BE2C (cell line): ENCODE measurements around the gene ZBTB16.

Experiments used
- DNase-seq: peaks from one replicate; pipeline ENCODE4 v3.0.0-alpha.2; 2020
- H3K27me3 ChIP-seq: fragments of 250-450 bp; sonication (Bioruptor Pico); 2 replicates; pipeline ENCODE4 v1.5.1; 2020; ENCODE audit warnings: mild to moderate bottlenecking
- H3K36me3 ChIP-seq: fragments of 250-450 bp; sonication (Bioruptor Pico); 2 replicates; pipeline ENCODE4 v1.5.1; 2020; ENCODE audit warnings: mild to moderate bottlenecking
- H3K4me1 ChIP-seq: fragments of 250-450 bp; sonication (Bioruptor Pico); 2 replicates; pipeline ENCODE4 v1.5.1; 2020
- H3K4me3 ChIP-seq: 2 replicates; pipeline ENCODE4 v1.5.1; 2011; ENCODE audit warnings: low read depth, low read length
- H3K9me3 ChIP-seq: fragments of 250-450 bp; sonication (Bioruptor Pico); 2 replicates; pipeline ENCODE4 v1.5.1; 2020
- CTCF ChIP-seq: IDR thresholded peaks from 2 replicates; pipeline ENCODE4 v1.5.1; 2012; ENCODE audit warnings: mild to moderate bottlenecking, low read depth, low read length

ZBTB16 gene

GRCh38 chr11:114199051-114199450 lies 139.5 kb downstream of the ZBTB16 start:
- no peak for TF ChIP-seq CTCF
- Histone ChIP-seq H3K9me3 (no peaks in the 10 kb centered on the region), H3K36me3 (no peaks in the 10 kb centered on the region), H3K4me1 (no peaks in the 10 kb centered on the region; the same call in none of the 2 replicates), H3K27me3 (no peaks in the 10 kb centered on the region), H3K4me3 (no peak overlapping the region)
- no peak for DNase-seq

DNA sequence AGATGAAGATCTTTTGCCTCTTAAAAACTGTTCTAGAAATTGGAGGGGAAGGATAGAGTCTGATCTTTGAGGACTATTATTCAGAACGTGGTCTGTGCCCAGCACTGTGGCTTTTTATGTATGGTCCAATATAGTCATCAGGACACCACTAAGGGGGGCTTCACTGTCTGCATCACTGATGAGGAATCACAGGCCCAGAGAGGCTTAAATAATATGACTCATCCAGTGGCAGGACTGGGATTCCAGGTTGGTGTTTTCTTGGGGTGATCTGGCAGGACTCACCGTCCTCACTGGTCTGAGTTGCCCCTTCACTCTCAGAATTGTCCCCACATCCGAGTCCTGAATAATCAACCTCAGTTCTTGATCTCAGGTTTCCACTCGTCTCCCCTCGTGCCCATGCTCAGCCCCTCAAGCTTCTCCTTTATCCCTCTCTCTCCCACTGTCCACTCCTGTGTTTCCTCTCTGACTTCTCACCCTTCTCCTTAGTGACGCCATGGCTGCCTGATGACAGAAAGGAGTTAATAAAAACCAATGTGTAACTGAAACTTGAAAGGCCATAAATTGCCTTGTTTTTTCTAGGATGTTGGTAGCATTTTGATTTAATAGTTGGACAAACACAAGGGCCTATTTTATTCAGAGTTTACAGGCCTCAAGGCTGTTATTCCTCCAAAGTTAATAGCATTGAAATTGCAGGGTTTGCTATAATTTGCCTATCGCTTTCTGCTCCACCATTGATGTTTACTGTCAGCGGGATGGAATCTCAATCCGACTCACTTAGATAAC lies 141.0 kb downstream of the ZBTB16 start:
- Histone ChIP-seq H3K27me3 (no peaks in the 10 kb centered on the region), H3K36me3 (no peaks in the 10 kb centered on the region), H3K4me3 (no peak overlapping the region), H3K9me3 (no peaks in the 10 kb centered on the region), H3K4me1 (no peaks in the 10 kb centered on the region)
- no peak for DNase-seq
- TF ChIP-seq CTCF: no peak

DNA sequence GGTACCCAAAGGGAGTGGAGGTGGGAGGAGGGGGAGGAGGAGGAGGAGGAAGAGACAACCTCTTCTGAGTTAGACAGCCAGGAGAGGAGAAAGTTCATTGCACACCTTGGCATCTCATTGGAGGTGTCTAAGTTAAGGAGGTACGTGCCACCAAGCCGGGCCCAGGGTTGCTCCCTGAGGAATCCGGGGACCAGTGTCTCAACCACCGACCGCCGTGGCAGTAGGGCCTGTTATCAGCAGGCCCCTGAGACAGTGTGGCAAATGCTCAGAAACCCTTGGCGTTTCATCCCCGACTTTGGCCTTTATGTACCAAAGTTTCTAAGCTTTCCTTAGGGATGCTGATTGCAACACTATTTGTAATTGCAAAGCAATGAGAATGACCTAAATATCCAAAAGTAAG lies 141.7 kb downstream of the ZBTB16 start:
- no peak overlapping the region for H3K4me3 ChIP-seq
- no peak for TF ChIP-seq CTCF
- H3K4me1 ChIP-seq: no peaks in the 10 kb centered on the region
- no peaks in the 10 kb centered on the region for H3K27me3 ChIP-seq
- H3K9me3 ChIP-seq: no peaks in the 10 kb centered on the region
- no peak for DNase-seq
- H3K36me3 ChIP-seq: no peaks in the 10 kb centered on the region

DNA sequence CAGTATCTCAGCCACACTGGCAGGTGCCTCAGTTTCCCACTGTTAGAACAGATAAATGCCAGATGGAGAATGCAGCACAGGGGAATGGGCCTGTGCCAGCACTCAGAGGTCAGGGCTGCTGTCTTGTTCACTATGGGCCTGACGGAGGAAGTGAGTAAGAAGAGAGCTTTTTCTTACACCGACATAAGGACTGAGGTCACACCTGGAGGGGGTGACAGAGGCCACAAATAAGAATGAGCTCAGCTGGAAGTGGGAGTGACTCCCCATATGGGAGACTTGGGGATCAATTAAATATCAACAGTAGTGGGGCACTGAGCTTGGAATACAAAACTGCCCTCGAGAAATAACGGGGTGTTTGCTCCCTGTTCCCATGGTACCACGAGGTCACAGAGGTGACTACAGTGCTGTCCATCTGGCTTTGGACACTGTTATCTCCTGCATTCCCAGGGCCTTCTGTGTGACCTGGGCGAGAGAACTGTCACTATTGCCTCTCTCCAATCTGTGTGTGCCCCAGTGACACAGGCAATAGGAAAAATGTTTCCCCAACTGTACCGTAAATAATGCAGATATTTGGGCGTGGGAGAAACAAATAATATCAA lies 142.6 kb downstream of the ZBTB16 start:
- no peaks in the 10 kb centered on the region for H3K4me1 ChIP-seq
- H3K9me3 ChIP-seq: no peaks in the 10 kb centered on the region
- TF ChIP-seq CTCF: no peak
- no peaks in the 10 kb centered on the region for H3K36me3 ChIP-seq
- no peak for DNase-seq
- peaks cover 2% of the 10 kb centered on the region; the same call in 1 of the 2 replicates for H3K27me3 ChIP-seq
- no peak overlapping the region for H3K4me3 ChIP-seq

GRCh38 chr11:114207096-114207495 lies 147.6 kb downstream of the ZBTB16 start:
- peaks cover 2% of the 10 kb centered on the region; the same call in 1 of the 2 replicates for H3K27me3 ChIP-seq
- H3K4me1 ChIP-seq: no peaks in the 10 kb centered on the region
- H3K36me3 ChIP-seq: no peaks in the 10 kb centered on the region
- DNase-seq: no peak
- H3K9me3 ChIP-seq: no peaks in the 10 kb centered on the region
- no peak for TF ChIP-seq CTCF
- no peak overlapping the region for H3K4me3 ChIP-seq

DNA sequence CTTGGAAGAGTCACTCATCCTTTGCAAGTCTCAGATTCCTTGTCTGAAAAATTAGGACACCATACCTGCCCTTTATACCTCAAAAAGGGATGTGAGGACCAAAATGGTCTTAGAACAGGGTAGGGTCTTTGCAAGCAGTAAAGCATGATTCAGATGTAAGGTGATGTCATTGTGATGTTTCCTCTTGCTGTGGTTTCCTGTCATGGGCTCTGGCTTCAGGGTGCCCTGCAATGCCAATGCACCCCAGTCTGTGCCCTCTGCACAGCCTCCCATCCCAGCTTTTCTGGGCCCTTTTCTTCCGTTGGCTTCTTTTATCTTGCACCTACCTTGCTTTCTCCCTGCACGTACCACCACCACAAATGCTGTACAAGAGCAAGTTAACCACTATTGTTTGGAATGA lies 148.9 kb downstream of the ZBTB16 start:
- H3K4me3 ChIP-seq: no peak overlapping the region
- no peaks in the 10 kb centered on the region for H3K9me3 ChIP-seq
- H3K27me3 ChIP-seq: peaks cover 2% of the 10 kb centered on the region; the same call in 1 of the 2 replicates
- H3K4me1 ChIP-seq: no peaks in the 10 kb centered on the region
- no peaks in the 10 kb centered on the region for H3K36me3 ChIP-seq
- no peak for TF ChIP-seq CTCF
- DNase-seq: no peak
